Activated CD8-positive, alpha-beta T cell treated with anti-CD3 and anti-CD28 coated beads for 36 hours (primary cell): ENCODE data around the gene TRPC4AP. TPM values are rescaled to one million over a fixed set of nuclear protein-coding genes. Genes with fewer than 3 reads are reported as not detected.

ENCODE experiments used
- ATAC-seq: fragments of 200-7000 bp; cut with Tn5 transposase; one replicate; pipeline ENCODE4 v1.10.0; 2021; ENCODE audit warnings: mild to moderate bottlenecking, moderate library complexity
- CTCF ChIA-PET: fragments of 350-600 bp; sonication (Branson Sonifier 250); formaldehyde crosslinking; loops from one replicate; lab custom pipeline; 2021; ENCODE audit warnings: antibody characterized with exemption; lab: Charles Lee
- POLR2A ChIA-PET: fragments of 350-600 bp; sonication (Branson Sonifier 250); formaldehyde crosslinking; loops from one replicate; lab custom pipeline; 2021; ENCODE audit warnings: antibody characterized with exemption; lab: Charles Lee
- DNase-seq: peaks from one replicate; pipeline ENCODE4 v3.0.0-alpha.2; 2020
- H3K27ac Mint-ChIP-seq: one replicate; pipeline ENCODE4 v1.8.0; 2021; ENCODE audit warnings: mild to moderate bottlenecking, mixed read lengths
- H3K27me3 Mint-ChIP-seq: one replicate; pipeline ENCODE4 v1.8.0; 2021; ENCODE audit warnings: mixed read lengths
- H3K36me3 Mint-ChIP-seq: one replicate; pipeline ENCODE4 v1.8.0; 2021; ENCODE audit warnings: low read depth, mixed read lengths
- H3K4me1 Mint-ChIP-seq: one replicate; pipeline ENCODE4 v1.8.0; 2021; ENCODE audit warnings: low read depth, mixed read lengths
- H3K4me3 Mint-ChIP-seq: one replicate; pipeline ENCODE4 v1.8.0; 2021; ENCODE audit warnings: mild to moderate bottlenecking, moderate library complexity, mixed read lengths
- H3K9me3 Mint-ChIP-seq: one replicate; pipeline ENCODE4 v1.8.0; 2021; ENCODE audit warnings: mixed read lengths
- CTCF ChIP-seq: fragments of 200-600 bp; IDR thresholded peaks from one replicate; pipeline ENCODE4 v1.8.0; 2022; ENCODE audit warnings: antibody characterized with exemption, mild to moderate bottlenecking
- intact Hi-C: fragments of 100-400 bp; cut with micrococcal nuclease; formaldehyde crosslinking; loops from one replicate; pipeline ENCODE4 v1.10.0; 2022
- total RNA-seq, 2 experiments: library from RNA; stranded (reverse); gene quantifications; one replicate each; pipeline ENCODE4 v1.2.3, GENCODE V29; 2021

Gene TRPC4AP
- total RNA-seq, 2 experiments from 2014 or later = 34.2 to 38.2 TPM

DNA sequence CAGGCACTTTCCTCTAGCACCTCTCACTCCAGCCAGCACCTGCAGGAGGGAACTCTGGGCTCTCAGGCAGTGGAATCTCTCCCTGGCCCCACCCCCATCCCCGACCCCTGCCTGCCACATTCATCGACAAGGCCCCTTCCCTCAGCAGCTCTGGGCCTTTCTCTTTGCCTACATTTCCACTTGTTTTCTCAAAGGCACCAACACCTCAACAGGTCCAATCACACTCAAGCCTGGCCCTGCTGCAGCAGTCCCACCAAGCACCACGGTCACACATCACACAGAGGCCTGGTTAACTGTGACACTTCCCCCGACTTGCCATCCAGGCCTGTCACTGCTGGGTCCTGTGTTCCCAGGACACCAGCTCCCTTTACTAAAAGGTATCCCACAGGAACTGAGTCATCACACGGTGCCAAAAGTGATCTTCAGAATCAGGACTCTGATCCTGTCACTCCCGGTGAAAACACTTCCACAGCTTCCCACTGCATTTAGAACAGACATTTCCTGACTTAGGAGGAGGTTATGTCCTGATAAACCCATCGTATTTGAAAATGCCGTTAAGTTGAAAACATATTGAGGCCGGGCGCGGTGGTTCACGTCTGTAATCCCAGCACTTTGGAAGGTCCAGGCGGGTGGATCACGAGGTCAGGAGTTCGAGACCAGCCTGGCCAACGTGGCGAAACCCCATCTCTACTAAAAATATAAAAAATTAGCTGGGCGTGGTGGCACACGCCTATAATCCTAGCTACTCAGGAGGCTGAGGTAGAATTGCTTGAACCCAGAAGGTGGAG lies 82.0 kb downstream of the TRPC4AP start:
- POLR2A ChIA-PET = no interaction called here
- Mint-ChIP-seq H3K9me3 (no peaks in the 10 kb centered on the region), H3K27ac (peak overlapping the region; percentile 8), H3K4me3 (no peak overlapping the region), H3K27me3 (no peaks in the 10 kb centered on the region), H3K36me3 (peaks cover 23% of the 10 kb centered on the region), H3K4me1 (no peaks in the 10 kb centered on the region)
- no peak for TF ChIP-seq CTCF
- CTCF ChIA-PET = no interaction called here
- ATAC-seq (no peak), DNase-seq (no peak)
- intact Hi-C loops = no loop called here

GRCh38 chr20:35009665-35010328 lies 82.8 kb downstream of the TRPC4AP start:
- CTCF ChIA-PET = no interaction called here
- H3K9me3 Mint-ChIP-seq = no peaks in the 10 kb centered on the region
- intact Hi-C loops = no loop called here
- no peak overlapping the region for H3K4me3 Mint-ChIP-seq
- H3K27ac Mint-ChIP-seq = no peak overlapping the region
- POLR2A ChIA-PET = no interaction called here
- ATAC-seq (no peak), DNase-seq (no peak)
- no peaks in the 10 kb centered on the region for H3K4me1 Mint-ChIP-seq
- no peak for TF ChIP-seq CTCF
- H3K36me3 Mint-ChIP-seq = peaks cover 20% of the 10 kb centered on the region
- H3K27me3 Mint-ChIP-seq = no peaks in the 10 kb centered on the region

DNA sequence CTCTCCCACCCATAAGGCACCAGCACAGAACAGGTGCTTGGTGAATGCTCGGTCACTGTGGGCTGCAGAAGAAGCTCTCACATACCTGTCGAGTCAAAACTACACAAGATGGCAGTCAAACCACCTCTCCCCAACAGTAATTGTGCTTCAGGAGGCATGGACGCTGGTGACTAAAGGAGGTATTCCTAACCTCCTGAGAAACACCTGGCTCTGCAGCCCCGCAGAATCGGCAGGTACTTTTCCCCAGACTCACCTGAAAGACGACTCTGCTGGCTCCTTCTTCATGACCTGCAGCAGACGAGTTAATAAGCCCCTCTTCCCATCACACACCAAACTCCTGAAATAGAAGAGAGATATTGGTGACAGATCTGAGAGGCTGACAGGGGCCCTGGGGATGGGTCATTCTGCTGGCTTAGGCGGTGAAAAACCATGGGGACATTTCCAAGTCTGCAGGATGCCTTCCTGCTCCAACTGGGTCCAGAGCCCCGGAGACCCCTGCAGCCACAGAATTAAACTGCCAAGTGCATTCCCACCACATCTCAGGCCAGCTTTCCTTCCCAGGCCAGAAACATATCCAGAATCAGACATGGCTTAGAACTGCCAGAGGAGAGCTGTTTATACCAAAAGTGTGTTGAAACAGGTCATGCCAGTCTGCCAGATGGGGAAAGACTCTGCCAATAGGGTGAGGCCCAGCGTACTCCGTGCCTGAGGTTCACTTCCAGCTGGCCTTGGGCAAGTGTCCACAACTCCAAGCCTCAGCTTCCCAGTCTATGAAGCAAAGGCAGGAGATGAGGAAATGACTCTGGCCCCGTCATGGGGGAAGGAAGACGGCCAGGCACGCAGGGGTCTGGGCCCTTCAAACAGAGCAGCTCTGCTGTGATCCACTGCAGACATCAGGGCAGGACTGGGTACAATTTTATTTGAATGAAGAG lies 83.9 kb downstream of the TRPC4AP start:
- POLR2A ChIA-PET = interaction anchor here (0.8 kb wide), 1 partner anchor 9 kb away, joined by 3 read pairs; no protein-coding TSS in a partner anchor
- no peak overlapping the region for H3K4me3 Mint-ChIP-seq
- intact Hi-C loops = no loop called here
- peaks cover 20% of the 10 kb centered on the region for H3K36me3 Mint-ChIP-seq
- ATAC-seq = no peak
- no peaks in the 10 kb centered on the region for H3K4me1 Mint-ChIP-seq
- no peak for DNase-seq
- CTCF ChIA-PET = no interaction called here
- H3K27me3 Mint-ChIP-seq = no peaks in the 10 kb centered on the region
- H3K27ac Mint-ChIP-seq = no peak overlapping the region
- no peaks in the 10 kb centered on the region for H3K9me3 Mint-ChIP-seq
- TF ChIP-seq CTCF = no peak

DNA sequence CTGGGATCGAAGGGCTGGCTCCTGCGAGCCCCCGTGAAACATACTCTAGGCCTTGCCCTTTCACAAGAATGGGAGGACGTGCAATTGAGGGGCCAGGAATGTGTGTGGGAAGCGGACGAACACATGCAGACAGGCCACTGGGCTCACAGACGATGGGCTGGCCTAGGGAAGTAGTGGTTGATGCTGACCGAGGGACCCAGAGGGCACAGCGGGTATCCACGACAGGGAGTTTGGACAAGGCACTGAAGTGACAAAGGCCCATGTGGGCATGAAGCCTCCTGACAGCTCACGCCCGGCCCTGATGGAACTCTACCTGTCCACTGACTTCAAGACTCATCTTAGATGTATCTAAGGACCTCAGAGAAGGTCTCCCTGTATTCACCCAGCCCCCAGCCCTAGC lies 84.7 kb downstream of the TRPC4AP start:
- H3K27ac Mint-ChIP-seq = no peak overlapping the region
- H3K4me1 Mint-ChIP-seq = no peaks in the 10 kb centered on the region
- no peaks in the 10 kb centered on the region for H3K9me3 Mint-ChIP-seq
- POLR2A ChIA-PET = interaction anchor here (0.5 to 0.8 kb wide), 2 partner anchors 8 to 10 kb away, joined by 3 read pairs; no protein-coding TSS in a partner anchor
- intact Hi-C loops = no loop called here
- no peak overlapping the region for H3K4me3 Mint-ChIP-seq
- H3K36me3 Mint-ChIP-seq = peaks cover 20% of the 10 kb centered on the region
- DNase-seq (no peak), ATAC-seq (no peak)
- no peak for TF ChIP-seq CTCF
- CTCF ChIA-PET = no interaction called here
- H3K27me3 Mint-ChIP-seq = no peaks in the 10 kb centered on the region
